Upper lobe of left lung (tissue), 6 donors: Measurements from ENCODE around the gene MAP1LC3A. TPM values are rescaled to one million over a fixed set of nuclear protein-coding genes. Genes with fewer than 3 reads are reported as not detected.
A peak's percentile ranks its signal among the peaks of the same experiment; 100 is the strongest.
"Not testable (repeated sequence)": the region's sequence is repeated elsewhere in the genome, so short reads cannot be mapped to it uniquely, and the experiment has no call there.

ENCODE experiments used
- ATAC-seq, 2 donors: fragments of 200-7000 bp; cut with Tn5 transposase; one replicate each; pipeline ENCODE4 v1.9.1; 2022; ENCODE audit warnings: mild to moderate bottlenecking in 2 of 2, moderate library complexity in 2 of 2; ENCODE audit not compliant: low FRiP score in 2 of 2
- DNase-seq, 2 donors: peaks; one replicate each; pipeline ENCODE4 v3.0.0-alpha.2; 2019 to 2020
- H3K27ac ChIP-seq, 4 donors: fragments of 200-600 bp; sonication (generic); one replicate each; pipeline ENCODE4 v1.5.1; 2016 to 2019
- H3K27me3 ChIP-seq, 4 donors: fragments of 200-600 bp; sonication (generic); one replicate each; pipeline ENCODE4 v1.5.1; 2017 to 2019
- H3K36me3 ChIP-seq, 4 donors: fragments of 200-600 bp; sonication (generic); one replicate each; pipeline ENCODE4 v1.5.1; 2016 to 2019
- H3K4me1 ChIP-seq, 4 donors: fragments of 200-600 bp; sonication (generic); one replicate each; pipeline ENCODE4 v1.5.1; 2018 to 2019
- H3K4me3 ChIP-seq, 4 donors: fragments of 200-600 bp; sonication (generic); one replicate each; pipeline ENCODE4 v1.5.1; 2017 to 2019; ENCODE audit warnings: mild to moderate bottlenecking in 2 of 4, moderate library complexity in 1 of 4
- H3K9me3 ChIP-seq, 4 donors: fragments of 200-600 bp; sonication (generic); one replicate each; pipeline ENCODE4 v1.5.1; 2018 to 2019
- CTCF ChIP-seq, 6 experiments: fragments of 450-650 bp in 4 of 6; fragments of 200-600 bp in 2 of 6; sonication (generic) in 2 of 6; IDR thresholded peaks; one replicate each; pipeline ENCODE4 v1.5.1; 2016 to 2019; ENCODE audit warnings: antibody characterized with exemption in 6 of 6
- EP300 ChIP-seq, 4 donors: sonication (generic); formaldehyde crosslinking; IDR thresholded peaks; one replicate each; pipeline ENCODE4 v1.5.1; 2017; ENCODE audit warnings: antibody characterized with exemption in 4 of 4, control low read depth in 2 of 4
- POLR2A ChIP-seq, 4 donors: fragments of 450-650 bp; IDR thresholded peaks; one replicate each; pipeline ENCODE4 v1.5.1; 2016 to 2017; ENCODE audit warnings: antibody characterized with exemption in 4 of 4, mild to moderate bottlenecking in 2 of 4
- POLR2AphosphoS5 ChIP-seq, 2 donors: sonication (generic); formaldehyde crosslinking; IDR thresholded peaks; one replicate each; pipeline ENCODE4 v1.5.1; 2017; ENCODE audit warnings: antibody characterized with exemption in 2 of 2
- WGBS, 2 donors: methylation state at CpG; one replicate each; pipeline ENCODE4 v1.1.5; 2017 to 2018; 5-methylcytosine and 5-hydroxymethylcytosine counted together
- total RNA-seq, 6 donors: library from RNA; depleted of rRNA in 4 of 6; stranded (reverse); fragments of >200 nt in 4 of 6; gene quantifications; one replicate each; pipeline versions ENCODE4 v1.1.0 to v1.2.1, GENCODE V29; 2016 to 2021
- donor health status: DM: no; HTN: no; CAD: no; lungs with moderate emphysema.
- donor health status: DM: no; HTN: yes; CAD: no; lungs with severe emphysema.

MAP1LC3A gene
- 100 to 1,000 TPM in 1 of 6 donors, 10 to 100 TPM in 5; 41.9 to 148 (median 71.8) TPM for total RNA-seq

- DNase-seq (peak; percentile 98 to 100), ATAC-seq (peak; percentile 91 to 96)
- TF ChIP-seq CTCF (IDR thresholded peaks at IDR 0.05) (peak in 4 of 6 experiments; percentile 9 to 46 (median 25)), POLR2A (IDR thresholded peaks at IDR 0.05) (peak in 3 of 4 donors; percentile 47 to 74 (median 62)), EP300 (IDR thresholded peaks at IDR 0.05) (no peak), POLR2AphosphoS5 (IDR thresholded peaks at IDR 0.05) (peak in 1 of 2 donors; percentile 78)
- H3K27me3 ChIP-seq, result no peaks in the 10 kb centered on the region
- peak within 1 kb of the TSS; percentile 93 to 98 (median 94) for H3K27ac ChIP-seq
- WGBS, 2 donors, result 0 to 1% methylated on average over 18 to 40 of the region's 103 CpGs
- H3K4me3 ChIP-seq, result peak within 1 kb of the TSS; percentile 72 to 90 (median 80)
- no peaks in the 10 kb centered on the region for H3K9me3 ChIP-seq
- no peaks in the 10 kb centered on the region for H3K36me3 ChIP-seq
- H3K4me1 ChIP-seq, result peaks cover 6 to 22% (median 11%) of the 10 kb centered on the region in 4 donors
These were observed at the start of gene MAP1LC3A for GRCh38 chr20:34558320-34559218. TSS of gene MAP1LC3A (plus strand) at chr20:34558718. CDS start at chr20:34558869, 151 bp downstream.

GRCh38 chr20:34510575-34510974 is 47.9 kb upstream of the MAP1LC3A start:
- Histone ChIP-seq H3K27ac (no peak overlapping the region), H3K36me3 (peaks cover 0 to 47% (median 17%) of the 10 kb centered on the region in 4 donors), H3K4me3 (no peak overlapping the region), H3K4me1 (peaks cover 0 to 23% (median 15%) of the 10 kb centered on the region in 4 donors), H3K9me3 (no peaks in the 10 kb centered on the region), H3K27me3 (no peaks in the 10 kb centered on the region)
- WGBS, 2 donors, result 92 to 100% methylated on average over 1 of the region's 1 CpG
- DNase-seq (no peak), ATAC-seq (no peak)
- TF ChIP-seq POLR2AphosphoS5 (IDR thresholded peaks at IDR 0.05), result no peak
- no peak for TF ChIP-seq CTCF (IDR thresholded peaks at IDR 0.05)
- no peak for TF ChIP-seq POLR2A (IDR thresholded peaks at IDR 0.05)
- TF ChIP-seq EP300 (IDR thresholded peaks at IDR 0.05), result no peak

GRCh38 chr20:34511891-34512265 is 46.6 kb upstream of the MAP1LC3A start:
- Histone ChIP-seq H3K36me3 (peaks cover 0 to 34% (median 12%) of the 10 kb centered on the region in 4 donors), H3K9me3 (no peaks in the 10 kb centered on the region), H3K4me1 (peaks cover 0 to 26% (median 16%) of the 10 kb centered on the region in 4 donors), H3K4me3 (no peak overlapping the region), H3K27me3 (no peaks in the 10 kb centered on the region), H3K27ac (peak overlapping the region in 1 of 4 donors; percentile 64)
- DNase-seq (no peak), ATAC-seq (no peak)
- TF ChIP-seq EP300 (IDR thresholded peaks at IDR 0.05) (no peak), POLR2A (IDR thresholded peaks at IDR 0.05) (no peak), POLR2AphosphoS5 (IDR thresholded peaks at IDR 0.05) (no peak), CTCF (IDR thresholded peaks at IDR 0.05) (no peak)
- 74% methylated on average over 3 of the region's 3 CpGs for WGBS, 2 donors

- Histone ChIP-seq H3K27ac (peak overlapping the region in 3 of 4 donors; percentile 5 to 64 (median 44)), H3K9me3 (no peaks in the 10 kb centered on the region), H3K27me3 (no peaks in the 10 kb centered on the region), H3K4me3 (no peak overlapping the region), H3K36me3 (peaks cover 0 to 33% (median 11%) of the 10 kb centered on the region in 4 donors), H3K4me1 (peaks cover 3 to 31% (median 20%) of the 10 kb centered on the region in 4 donors)
- TF ChIP-seq EP300 (IDR thresholded peaks at IDR 0.05), result no peak
- no peak for TF ChIP-seq POLR2AphosphoS5 (IDR thresholded peaks at IDR 0.05)
- TF ChIP-seq POLR2A (IDR thresholded peaks at IDR 0.05), result no peak
- ATAC-seq (no peak), DNase-seq (no peak)
- 83 to 89% methylated on average over 4 of the region's 4 CpGs for WGBS, 2 donors
These were observed 46.1 kb upstream of the MAP1LC3A start for GRCh38 chr20:34512266-34512954.

- H3K27ac ChIP-seq, result peak overlapping the region in 3 of 4 donors; percentile 5 to 64 (median 44)
- ATAC-seq (no peak), DNase-seq (no peak)
- no peaks in the 10 kb centered on the region for H3K9me3 ChIP-seq
- no peak for TF ChIP-seq CTCF (IDR thresholded peaks at IDR 0.05)
- TF ChIP-seq POLR2AphosphoS5 (IDR thresholded peaks at IDR 0.05), result no peak
- TF ChIP-seq EP300 (IDR thresholded peaks at IDR 0.05), result no peak
- H3K4me1 ChIP-seq, result peaks cover 6 to 37% (median 24%) of the 10 kb centered on the region in 4 donors
- H3K36me3 ChIP-seq, result peaks cover 0 to 28% (median 7%) of the 10 kb centered on the region in 4 donors
- H3K27me3 ChIP-seq, result no peaks in the 10 kb centered on the region
- H3K4me3 ChIP-seq, result no peak overlapping the region
These were observed 45.5 kb upstream of the MAP1LC3A start for GRCh38 chr20:34512955-34513419.

GRCh38 chr20:34514034-34514433 is 44.5 kb upstream of the MAP1LC3A start:
- not testable (repeated sequence) for H3K27me3 ChIP-seq, H3K9me3 ChIP-seq, H3K4me3 ChIP-seq, H3K27ac ChIP-seq, DNase-seq, ATAC-seq
- WGBS, 2 donors, result 91 to 95% methylated on average over 17 of the region's 17 CpGs
- Histone ChIP-seq H3K4me1 (peaks cover 10 to 47% (median 24%) of the 10 kb centered on the region in 4 donors), H3K36me3 (peaks cover 0 to 22% (median 3%) of the 10 kb centered on the region in 4 donors)
